Mucosa of descending colon (tissue), 3 donors: Measurements from ENCODE around the gene WNT3. TPM values are rescaled to one million over a fixed set of nuclear protein-coding genes. Genes with fewer than 3 reads are reported as not detected.

ENCODE experiments used
- ATAC-seq: fragments of 200-7000 bp; cut with Tn5 transposase; one replicate; pipeline ENCODE4 v1.9.1; 2020; ENCODE audit warnings: mild to moderate bottlenecking, moderate library complexity
- DNase-seq, 3 donors: peaks; one replicate each; pipeline ENCODE4 v3.0.0-alpha.2; 2020
- H3K36me3 ChIP-seq: fragments of 200-600 bp; one replicate; pipeline ENCODE4 v1.8.0; 2021; ENCODE audit warnings: low read depth, mild to moderate bottlenecking
- H3K4me1 ChIP-seq: fragments of 200-600 bp; one replicate; pipeline ENCODE4 v1.8.0; 2021; ENCODE audit warnings: low read depth, mild to moderate bottlenecking
- H3K4me3 ChIP-seq: fragments of 200-600 bp; one replicate; pipeline ENCODE4 v1.8.0; 2021; ENCODE audit warnings: mild to moderate bottlenecking
- H3K9me3 ChIP-seq: fragments of 200-600 bp; one replicate; pipeline ENCODE4 v1.8.0; 2021; ENCODE audit warnings: mild to moderate bottlenecking
- CTCF ChIP-seq: fragments of 200-600 bp; IDR thresholded peaks from one replicate; pipeline ENCODE4 v1.8.0; 2022; ENCODE audit warnings: antibody characterized with exemption, mild to moderate bottlenecking
- intact Hi-C, 2 donors: fragments of 100-400 bp; cut with DNase I in 1 of 2; cut with micrococcal nuclease in 1 of 2; formaldehyde crosslinking; loops; one replicate each; pipeline versions ENCODE4 v1.11.0 to v1.11.1; 2022; cut with DNase I, micrococcal nuclease
- total RNA-seq, 3 donors: library from RNA; stranded (reverse); fragmentation: NEBNext Ultra II Directional in 2 of 3; extraction: Animal tissue kit (Norgen Biotek cat#: 25700) in 2 of 3; gene quantifications; one replicate each; pipeline versions ENCODE4 v1.2.1 to v1.2.4, GENCODE V29; 2021 to 2023
- donor health status: DM: no; HTN: no; CAD: no; lungs with moderate emphysema.
- donor health status: DM: no; HTN: no; CAD: no.
- donor health status: DM: no; HTN: yes; CAD: no.

Gene WNT3
- total RNA-seq, 3 donors from 2014 or later, result 0.29 to 1.1 (median 0.41) TPM

- H3K4me3 ChIP-seq, result no peak overlapping the region
- intact Hi-C loops, result no loop called here
- ATAC-seq (no peak), DNase-seq (no peak)
- no peaks in the 10 kb centered on the region for H3K36me3 ChIP-seq
- no peaks in the 10 kb centered on the region for H3K4me1 ChIP-seq
- no peaks in the 10 kb centered on the region for H3K9me3 ChIP-seq
- TF ChIP-seq CTCF, result no peak
Measured at GRCh38 chr17:46736100-46736499, 82.4 kb downstream of the WNT3 start.

GRCh38 chr17:46733837-46734475, 84.5 kb downstream of the WNT3 start:
- intact Hi-C loops, result no loop called here
- H3K4me3 ChIP-seq, result no peak overlapping the region
- H3K9me3 ChIP-seq, result no peaks in the 10 kb centered on the region
- TF ChIP-seq CTCF, result no peak
- no peak for DNase-seq
- no peak for ATAC-seq
- H3K36me3 ChIP-seq, result no peaks in the 10 kb centered on the region
- no peaks in the 10 kb centered on the region for H3K4me1 ChIP-seq

GRCh38 chr17:46732754-46733398, 85.6 kb downstream of the WNT3 start:
- intact Hi-C loops, result no loop called here
- ATAC-seq (no peak), DNase-seq (no peak)
- Histone ChIP-seq H3K4me3 (no peak overlapping the region), H3K36me3 (no peaks in the 10 kb centered on the region), H3K9me3 (no peaks in the 10 kb centered on the region), H3K4me1 (no peaks in the 10 kb centered on the region)
- TF ChIP-seq CTCF, result no peak

GRCh38 chr17:46732160-46732559, 86.3 kb downstream of the WNT3 start:
- ATAC-seq (no peak), DNase-seq (no peak)
- H3K9me3 ChIP-seq, result no peaks in the 10 kb centered on the region
- intact Hi-C loops, result no loop called here
- TF ChIP-seq CTCF, result no peak
- H3K36me3 ChIP-seq, result no peaks in the 10 kb centered on the region
- H3K4me3 ChIP-seq, result no peak overlapping the region
- no peaks in the 10 kb centered on the region for H3K4me1 ChIP-seq

- no peaks in the 10 kb centered on the region for H3K9me3 ChIP-seq
- ATAC-seq (no peak), DNase-seq (no peak)
- TF ChIP-seq CTCF, result no peak
- no peaks in the 10 kb centered on the region for H3K36me3 ChIP-seq
- intact Hi-C loops, result no loop called here
- no peak overlapping the region for H3K4me3 ChIP-seq
- H3K4me1 ChIP-seq, result no peaks in the 10 kb centered on the region
Measured at GRCh38 chr17:46730679-46731078, 87.8 kb downstream of the WNT3 start.
